HEK293 (cell line): ENCODE data around the gene GEMIN5.

Experiments
- CTCF ChIP-seq: fragments of 450-650 bp; formaldehyde crosslinking; IDR thresholded peaks from 2 replicates; pipeline ENCODE4 v1.5.1; 2016; ENCODE audit warnings: missing biosample characterization, missing genetic modification characterization
- KLF1 ChIP-seq: fragments of 450-650 bp; formaldehyde crosslinking; IDR thresholded peaks from 2 replicates; pipeline ENCODE4 v1.5.1; 2016; ENCODE audit warnings: missing biosample characterization, missing genetic modification characterization
- ZBTB8A ChIP-seq: fragments of 450-650 bp; formaldehyde crosslinking; IDR thresholded peaks from 2 replicates; pipeline ENCODE4 v1.5.1; 2016; ENCODE audit warnings: missing biosample characterization, missing genetic modification characterization
- ZNF133 ChIP-seq: fragments of 450-650 bp; formaldehyde crosslinking; IDR thresholded peaks from 2 replicates; pipeline ENCODE4 v1.5.1; 2016; ENCODE audit warnings: missing biosample characterization, missing genetic modification characterization
- ZNF362 ChIP-seq: fragments of 450-650 bp; formaldehyde crosslinking; IDR thresholded peaks from 2 replicates; pipeline ENCODE4 v1.5.1; 2016; ENCODE audit warnings: missing biosample characterization, missing genetic modification characterization
- ZNF513 ChIP-seq: fragments of 450-650 bp; IDR thresholded peaks from 2 replicates; pipeline ENCODE4 v1.5.1; 2018; ENCODE audit warnings: missing biosample characterization, missing genetic modification characterization
- ZNF623 ChIP-seq: fragments of 450-650 bp; formaldehyde crosslinking; IDR thresholded peaks from 2 replicates; pipeline ENCODE4 v1.5.1; 2016; ENCODE audit warnings: missing biosample characterization, missing genetic modification characterization

GRCh38 chr5:154917757-154918156 is 20.3 kb downstream of the GEMIN5 start:
- TF ChIP-seq ZNF623 (tag by site-specific recombination) (no peak), KLF1 (no peak), CTCF (no peak), ZNF133 (tag by site-specific recombination) (no peak), ZNF362 (tag by site-specific recombination) (no peak), ZBTB8A (tag by site-specific recombination) (no peak), ZNF513 (no peak)
